ENCODE results near the gene WSB2. TPM values are rescaled to one million over a fixed set of nuclear protein-coding genes. Genes with fewer than 3 reads are reported as not detected.

The WSB2 gene
- total and polyA plus RNA-seq, 4 donors, result 20.4 to 41.7 (median 28.3) TPM

- no peaks in the 10 kb centered on the region for H3K36me3 ChIP-seq (ENCODE audit: control insufficient read depth in 4 of 4, insufficient read depth in 3 of 4, low read depth in 1 of 4, low read length in 3 of 4)
- H3K27me3 ChIP-seq (ENCODE audit: control insufficient read depth in 4 of 4, insufficient read depth in 4 of 4, low read length in 3 of 4), result no peaks in the 10 kb centered on the region
- H3K4me1 ChIP-seq (ENCODE audit: control insufficient read depth in 4 of 4, insufficient read depth in 4 of 4, low read length in 3 of 4), result peaks cover 15 to 63% (median 43%) of the 10 kb centered on the region in 4 donors
- over 99% methylated on average over 7 of the region's 7 CpGs for WGBS
- no peak for DNase-seq (ENCODE audit: low spot score)
- no peak overlapping the region for H3K9ac ChIP-seq (ENCODE audit: low read depth in 1 of 2, low read length in 2 of 2)
- TF ChIP-seq RXRA (IDR thresholded peaks at IDR 0.05) (no peak), MAX (IDR thresholded peaks at IDR 0.05) (no peak), HNF4A (conservative IDR thresholded peaks at IDR 0.05) (no peak), FOXA1 (IDR thresholded peaks at IDR 0.05) (no peak), TAF1 (conservative IDR thresholded peaks at IDR 0.05) (no peak), CTCF (IDR thresholded peaks at IDR 0.05; ENCODE audit: low read depth, low read length, missing input control) (no peak), REST (IDR thresholded peaks at IDR 0.05) (no peak)
- H3K27ac ChIP-seq (ENCODE audit: low read depth in 1 of 2, low read length in 2 of 2), result no peak overlapping the region
- no peak overlapping the region for H3K4me3 ChIP-seq (ENCODE audit: low read depth in 1 of 3, low read length in 3 of 3)
- no peaks in the 10 kb centered on the region for H3K9me3 ChIP-seq (ENCODE audit: control insufficient read depth in 4 of 4, low read length in 3 of 4)
Measured at GRCh38 chr12:118058227-118058626, 2.8 kb downstream of the WSB2 start.

GRCh38 chr12:118055865-118056773 is 4.9 kb downstream of the WSB2 start:
- Histone ChIP-seq H3K36me3 (ENCODE audit: control insufficient read depth in 4 of 4, insufficient read depth in 3 of 4, low read depth in 1 of 4, low read length in 3 of 4) (peaks cover 0 to 3% (median under 1%) of the 10 kb centered on the region in 4 donors), H3K27ac (ENCODE audit: low read depth in 1 of 2, low read length in 2 of 2) (peak overlapping the region; percentile 29 to 44), H3K4me1 (ENCODE audit: control insufficient read depth in 4 of 4, insufficient read depth in 4 of 4, low read length in 3 of 4) (peaks cover 19 to 65% (median 51%) of the 10 kb centered on the region in 4 donors), H3K9me3 (ENCODE audit: control insufficient read depth in 4 of 4, low read length in 3 of 4) (no peaks in the 10 kb centered on the region), H3K9ac (ENCODE audit: low read depth in 1 of 2, low read length in 2 of 2) (no peak overlapping the region), H3K27me3 (ENCODE audit: control insufficient read depth in 4 of 4, insufficient read depth in 4 of 4, low read length in 3 of 4) (no peaks in the 10 kb centered on the region), H3K4me3 (ENCODE audit: low read depth in 1 of 3, low read length in 3 of 3) (no peak overlapping the region)
- WGBS, result 25% methylated on average over 13 of the region's 13 CpGs
- DNase-seq (ENCODE audit: low spot score), result no peak
- TF ChIP-seq JUND (IDR thresholded peaks at IDR 0.05), result no peak
- TF ChIP-seq TAF1 (conservative IDR thresholded peaks at IDR 0.05), result no peak
- TF ChIP-seq REST (IDR thresholded peaks at IDR 0.05), result peak; percentile 26
- TF ChIP-seq RAD21 (IDR thresholded peaks at IDR 0.05), result peak in 1 of 2 donors; percentile 11
- TF ChIP-seq ZBTB33 (IDR thresholded peaks at IDR 0.05), result no peak
- peak; percentile 78 to 89 for TF ChIP-seq RXRA (IDR thresholded peaks at IDR 0.05)
- TF ChIP-seq GABPA (IDR thresholded peaks at IDR 0.05 in 1 of 2, conservative IDR thresholded peaks at IDR 0.05 in 1 of 2), result no peak
- TF ChIP-seq SP1 (IDR thresholded peaks at IDR 0.05), result peak; percentile 44
- no peak for TF ChIP-seq NR2F2 (IDR thresholded peaks at IDR 0.05)
- no peak for TF ChIP-seq ATF3 (IDR thresholded peaks at IDR 0.05)
- peak; percentile 41 for TF ChIP-seq FOXA2 (IDR thresholded peaks at IDR 0.05)
- no peak for TF ChIP-seq HNF4G (IDR thresholded peaks at IDR 0.05)
- TF ChIP-seq FOXA1 (IDR thresholded peaks at IDR 0.05), result peak; percentile 41
- peak; percentile 10 for TF ChIP-seq CTCF (IDR thresholded peaks at IDR 0.05; ENCODE audit: low read depth, low read length, missing input control)

Data from liver (tissue), 9 donors.